Stimulated activated naive CD8-positive, alpha-beta T cell treated with anti-CD3 and anti-CD28 coated beads, Interleukin-15, Interleukin-2, amounts not matched to agents 100 ng/mL and 50 ng/mL, for 24 hours (primary cell): ENCODE data around the gene EVI5.

ENCODE experiments used
- H3K27ac Mint-ChIP-seq: one replicate; pipeline ENCODE4 v1.8.0; 2021; ENCODE audit warnings: mild to moderate bottlenecking, mixed read lengths
- H3K27me3 Mint-ChIP-seq: one replicate; pipeline ENCODE4 v1.8.0; 2021; ENCODE audit warnings: mixed read lengths
- H3K36me3 Mint-ChIP-seq: one replicate; pipeline ENCODE4 v1.8.0; 2021; ENCODE audit warnings: low read depth, mixed read lengths
- H3K4me1 Mint-ChIP-seq: one replicate; pipeline ENCODE4 v1.8.0; 2021; ENCODE audit warnings: low read depth, mixed read lengths
- H3K4me3 Mint-ChIP-seq: one replicate; pipeline ENCODE4 v1.8.0; 2021; ENCODE audit warnings: mild to moderate bottlenecking, mixed read lengths
- H3K9me3 Mint-ChIP-seq: one replicate; pipeline ENCODE4 v1.8.0; 2021; ENCODE audit warnings: mixed read lengths

Gene EVI5

GRCh38 chr1:92784639-92785500, at the start of gene EVI5:
EVI5 (minus strand) TSS chr1:92785108; CDS start chr1:92736546, 48,562 bp downstream.
- Mint-ChIP-seq H3K4me1 (peaks cover 29% of the 10 kb centered on the region), H3K4me3 (peak within 1 kb of the TSS; percentile 78), H3K27me3 (peaks cover 67% of the 10 kb centered on the region), H3K27ac (peak within 1 kb of the TSS; percentile 70), H3K9me3 (no peaks in the 10 kb centered on the region), H3K36me3 (no peaks in the 10 kb centered on the region)

- Mint-ChIP-seq H3K9me3 (no peaks in the 10 kb centered on the region), H3K4me3 (peak overlapping the region; percentile 99), H3K27ac (peak overlapping the region; percentile 100), H3K36me3 (peaks cover 78% of the 10 kb centered on the region), H3K4me1 (peaks cover 66% of the 10 kb centered on the region), H3K27me3 (no peaks in the 10 kb centered on the region)
These were observed 49.7 kb upstream of the EVI5 start for GRCh38 chr1:92834617-92835016.

GRCh38 chr1:92833840-92834239, 48.9 kb upstream of the EVI5 start:
- peak overlapping the region; percentile 100 for H3K27ac Mint-ChIP-seq
- H3K36me3 Mint-ChIP-seq = peaks cover 70% of the 10 kb centered on the region
- H3K4me1 Mint-ChIP-seq = peaks cover 60% of the 10 kb centered on the region
- H3K27me3 Mint-ChIP-seq = no peaks in the 10 kb centered on the region
- H3K4me3 Mint-ChIP-seq = peak overlapping the region; percentile 99
- H3K9me3 Mint-ChIP-seq = no peaks in the 10 kb centered on the region

- peaks cover 58% of the 10 kb centered on the region for H3K36me3 Mint-ChIP-seq
- peak overlapping the region; percentile 100 for H3K27ac Mint-ChIP-seq
- peaks cover 48% of the 10 kb centered on the region for H3K4me1 Mint-ChIP-seq
- no peaks in the 10 kb centered on the region for H3K9me3 Mint-ChIP-seq
- no peaks in the 10 kb centered on the region for H3K27me3 Mint-ChIP-seq
- H3K4me3 Mint-ChIP-seq = peak overlapping the region; percentile 99
These were observed 47.7 kb upstream of the EVI5 start for GRCh38 chr1:92832537-92833114.

GRCh38 chr1:92831762-92832536, 47.0 kb upstream of the EVI5 start, which contains the start of gene RPL5:
RPL5 (plus strand) TSS chr1:92832040; CDS start chr1:92832115, 75 bp downstream.
- Mint-ChIP-seq H3K27me3 (no peaks in the 10 kb centered on the region), H3K9me3 (no peaks in the 10 kb centered on the region), H3K4me3 (peak within 1 kb of the TSS; percentile 99), H3K27ac (peak within 1 kb of the TSS; percentile 100), H3K36me3 (peaks cover 51% of the 10 kb centered on the region), H3K4me1 (peaks cover 42% of the 10 kb centered on the region)

GRCh38 chr1:92831368-92831761, 46.5 kb upstream of the EVI5 start:
- no peaks in the 10 kb centered on the region for H3K27me3 Mint-ChIP-seq
- peaks cover 36% of the 10 kb centered on the region for H3K4me1 Mint-ChIP-seq
- peak overlapping the region; percentile 99 for H3K4me3 Mint-ChIP-seq
- H3K9me3 Mint-ChIP-seq = no peaks in the 10 kb centered on the region
- H3K27ac Mint-ChIP-seq = peak overlapping the region; percentile 33
- H3K36me3 Mint-ChIP-seq = peaks cover 45% of the 10 kb centered on the region

- Mint-ChIP-seq H3K27ac (no peak overlapping the region), H3K9me3 (no peaks in the 10 kb centered on the region), H3K36me3 (no peaks in the 10 kb centered on the region), H3K4me3 (no peak overlapping the region), H3K4me1 (no peaks in the 10 kb centered on the region), H3K27me3 (no peaks in the 10 kb centered on the region)
These were observed 41.9 kb upstream of the EVI5 start for GRCh38 chr1:92826792-92827191.

GRCh38 chr1:92822879-92823278, 38.0 kb upstream of the EVI5 start:
- no peaks in the 10 kb centered on the region for H3K4me1 Mint-ChIP-seq
- H3K36me3 Mint-ChIP-seq = no peaks in the 10 kb centered on the region
- peaks cover 9% of the 10 kb centered on the region for H3K27me3 Mint-ChIP-seq

GRCh38 chr1:92820551-92820950, 35.6 kb upstream of the EVI5 start:
- H3K4me1 Mint-ChIP-seq = no peaks in the 10 kb centered on the region

More at GRCh38 chr1:92822879-92823278, 38.0 kb upstream of the EVI5 start:
- no peak overlapping the region for H3K27ac Mint-ChIP-seq
- no peaks in the 10 kb centered on the region for H3K9me3 Mint-ChIP-seq
- no peak overlapping the region for H3K4me3 Mint-ChIP-seq

GRCh38 chr1:92820024-92820423, 35.1 kb upstream of the EVI5 start:
- peaks cover 9% of the 10 kb centered on the region for H3K27me3 Mint-ChIP-seq
- no peaks in the 10 kb centered on the region for H3K4me1 Mint-ChIP-seq
- H3K9me3 Mint-ChIP-seq = no peaks in the 10 kb centered on the region

More at GRCh38 chr1:92820551-92820950, 35.6 kb upstream of the EVI5 start:
- no peaks in the 10 kb centered on the region for H3K36me3 Mint-ChIP-seq
- no peak overlapping the region for H3K4me3 Mint-ChIP-seq
- H3K27me3 Mint-ChIP-seq = peaks cover 9% of the 10 kb centered on the region
- H3K27ac Mint-ChIP-seq = no peak overlapping the region
- no peaks in the 10 kb centered on the region for H3K9me3 Mint-ChIP-seq

GRCh38 chr1:92817986-92818764, 33.3 kb upstream of the EVI5 start:
- Mint-ChIP-seq H3K27me3 (peaks cover 9% of the 10 kb centered on the region), H3K4me3 (no peak overlapping the region), H3K36me3 (no peaks in the 10 kb centered on the region), H3K27ac (no peak overlapping the region), H3K9me3 (no peaks in the 10 kb centered on the region), H3K4me1 (no peaks in the 10 kb centered on the region)

More at GRCh38 chr1:92820024-92820423, 35.1 kb upstream of the EVI5 start:
- no peak overlapping the region for H3K4me3 Mint-ChIP-seq
- no peak overlapping the region for H3K27ac Mint-ChIP-seq
- no peaks in the 10 kb centered on the region for H3K36me3 Mint-ChIP-seq

GRCh38 chr1:92817137-92817697, 32.3 kb upstream of the EVI5 start:
- Mint-ChIP-seq H3K4me1 (no peaks in the 10 kb centered on the region), H3K27ac (no peak overlapping the region), H3K27me3 (peaks cover 9% of the 10 kb centered on the region), H3K9me3 (no peaks in the 10 kb centered on the region), H3K36me3 (no peaks in the 10 kb centered on the region), H3K4me3 (no peak overlapping the region)

- H3K36me3 Mint-ChIP-seq = no peaks in the 10 kb centered on the region
- H3K27me3 Mint-ChIP-seq = peaks cover 9% of the 10 kb centered on the region
- no peaks in the 10 kb centered on the region for H3K4me1 Mint-ChIP-seq
- no peak overlapping the region for H3K27ac Mint-ChIP-seq
- no peaks in the 10 kb centered on the region for H3K9me3 Mint-ChIP-seq
- H3K4me3 Mint-ChIP-seq = no peak overlapping the region
These were observed 31.8 kb upstream of the EVI5 start for GRCh38 chr1:92816732-92817131.

GRCh38 chr1:92808381-92808780, 23.5 kb upstream of the EVI5 start:
- Mint-ChIP-seq H3K4me1 (no peaks in the 10 kb centered on the region), H3K4me3 (no peak overlapping the region), H3K9me3 (no peaks in the 10 kb centered on the region), H3K27me3 (peaks cover 12% of the 10 kb centered on the region), H3K27ac (no peak overlapping the region), H3K36me3 (no peaks in the 10 kb centered on the region)
